ENCODE data around the gene CH25H. TPM values are rescaled to one million over a fixed set of nuclear protein-coding genes. Genes with fewer than 3 reads are reported as not detected.

Gene CH25H
- total and polyA plus RNA-seq, 11 donors: 0.24 to 3.5 (median 0.40) TPM

DNA sequence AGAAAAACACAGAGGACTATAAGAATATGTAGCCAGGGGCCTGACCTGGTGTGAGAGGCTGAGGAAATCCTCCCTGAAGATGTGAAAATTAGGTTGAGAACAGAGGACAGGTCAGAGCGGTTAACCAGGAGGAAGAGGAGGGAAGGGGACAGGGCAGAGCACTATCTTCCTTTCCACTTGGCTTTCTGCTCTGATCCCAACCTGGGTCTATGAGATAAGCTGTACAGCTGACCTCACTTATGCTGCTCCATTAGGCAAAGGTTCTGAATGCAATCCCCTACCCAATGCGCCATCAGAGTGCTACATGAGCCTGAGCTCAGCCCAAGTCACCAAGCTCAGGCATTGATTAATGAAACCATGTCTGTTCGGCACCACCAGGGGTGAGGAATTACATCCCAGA is 33.9 kb upstream of the CH25H start:
- H3K4me1 ChIP-seq: peaks cover 0 to 76% (median 7%) of the 10 kb centered on the region in 12 donors
- H3K27me3 ChIP-seq: no peaks in the 10 kb centered on the region
- 93 to 98% (median 96%) methylated on average over 3 of the region's 3 CpGs for WGBS, 4 donors
- H3K27ac ChIP-seq: peak overlapping the region in 1 of 12 donors; percentile 74
- peaks cover 0 to 41% (median 9%) of the 10 kb centered on the region in 9 donors for H3K36me3 ChIP-seq
- ATAC-seq (no peak), DNase-seq (no peak)
- no peak for TF ChIP-seq CTCF (IDR thresholded peaks at IDR 0.05)
- no peak for TF ChIP-seq POLR2A (IDR thresholded peaks at IDR 0.05)
- intact Hi-C loops (cut with DNase I): no loop called here
- H3K9me3 ChIP-seq: no peaks in the 10 kb centered on the region
- H3K4me3 ChIP-seq: no peak overlapping the region

- DNase-seq (no peak), ATAC-seq (no peak)
- H3K9me3 ChIP-seq: no peaks in the 10 kb centered on the region
- intact Hi-C loops (cut with DNase I): no loop called here
- peak overlapping the region in 1 of 12 donors; percentile 74 for H3K27ac ChIP-seq
- no peaks in the 10 kb centered on the region for H3K27me3 ChIP-seq
- peaks cover 0 to 39% (median 9%) of the 10 kb centered on the region in 9 donors for H3K36me3 ChIP-seq
- peaks cover 0 to 77% (median 7%) of the 10 kb centered on the region in 12 donors for H3K4me1 ChIP-seq
- TF ChIP-seq POLR2A (IDR thresholded peaks at IDR 0.05) (no peak), CTCF (IDR thresholded peaks at IDR 0.05) (no peak)
- 88 to 95% (median 88%) methylated on average over 3 of the region's 3 CpGs for WGBS, 4 donors
- no peak overlapping the region for H3K4me3 ChIP-seq
These were observed 33.4 kb upstream of the CH25H start for GRCh38 chr10:89240519-89240918.

- TF ChIP-seq CTCF (IDR thresholded peaks at IDR 0.05) (no peak), POLR2A (IDR thresholded peaks at IDR 0.05) (no peak)
- intact Hi-C loops (cut with DNase I): no loop called here
- peaks cover 0 to 81% (median 10%) of the 10 kb centered on the region in 12 donors for H3K4me1 ChIP-seq
- 55 to 69% (median 67%) methylated on average over 5 of the region's 5 CpGs for WGBS, 4 donors
- H3K36me3 ChIP-seq: peaks cover 0 to 40% (median 9%) of the 10 kb centered on the region in 9 donors
- no peak overlapping the region for H3K4me3 ChIP-seq
- H3K27ac ChIP-seq: no peak overlapping the region
- H3K27me3 ChIP-seq: no peaks in the 10 kb centered on the region
- DNase-seq: no peak
- H3K9me3 ChIP-seq: no peaks in the 10 kb centered on the region
- peak; percentile 52 to 82 (median 72) for ATAC-seq
These were observed 32.0 kb upstream of the CH25H start for GRCh38 chr10:89238956-89239644.

GRCh38 chr10:89237849-89238248 is 30.7 kb upstream of the CH25H start:
- intact Hi-C loops (cut with DNase I): no loop called here
- ATAC-seq (no peak), DNase-seq (no peak)
- Histone ChIP-seq H3K4me3 (no peak overlapping the region), H3K9me3 (no peaks in the 10 kb centered on the region), H3K4me1 (peaks cover 0 to 71% (median 7%) of the 10 kb centered on the region in 12 donors), H3K27me3 (no peaks in the 10 kb centered on the region), H3K36me3 (peaks cover 0 to 50% (median 9%) of the 10 kb centered on the region in 9 donors), H3K27ac (no peak overlapping the region)
- TF ChIP-seq POLR2A (IDR thresholded peaks at IDR 0.05) (no peak), CTCF (IDR thresholded peaks at IDR 0.05) (no peak)

All from heart left ventricle (tissue), 16 donors.